ENCODE data around the gene GNG14.
A peak's percentile ranks its signal among the peaks of the same experiment; 100 is the strongest.
"Not testable (repeated sequence)": the region's sequence is repeated elsewhere in the genome, so short reads cannot be mapped to it uniquely, and the experiment has no call there.

The GNG14 gene

GRCh38 chr19:12687496-12688196, at the start of gene GNG14:
Gene GNG14, plus strand, starts transcription at chr19:12687998. Its CDS starts 51 bp downstream, at chr19:12688049.
- no peak for DNase-seq

DNA sequence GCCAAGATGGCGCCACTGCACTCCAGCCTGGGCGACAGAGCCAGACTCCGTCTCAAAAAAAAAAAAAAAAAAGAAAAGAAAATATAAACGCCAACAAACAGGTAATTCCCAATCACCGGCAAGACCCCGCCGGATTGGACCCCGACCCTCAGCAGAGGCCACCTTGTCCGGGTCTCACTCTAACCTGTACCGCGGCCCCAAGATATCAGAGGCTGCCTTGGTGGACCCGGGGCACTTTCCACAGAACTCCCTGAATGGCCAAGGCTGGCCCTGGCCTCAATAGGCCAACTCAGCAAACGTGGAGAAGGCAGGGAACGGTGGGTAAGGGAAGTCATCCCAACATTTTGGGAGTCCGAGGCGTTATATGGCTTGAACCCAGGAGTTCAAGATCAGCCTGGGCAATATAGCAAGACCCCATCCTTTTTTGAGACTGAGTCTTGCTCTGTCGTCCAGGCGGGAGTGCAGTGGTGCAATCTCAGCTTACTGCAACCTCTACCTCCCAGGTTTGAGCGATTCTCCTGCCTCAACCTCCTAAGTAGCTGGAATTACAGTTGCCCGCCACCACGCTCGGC, 49.1 kb upstream of the GNG14 start:
- no peak for DNase-seq

DNA sequence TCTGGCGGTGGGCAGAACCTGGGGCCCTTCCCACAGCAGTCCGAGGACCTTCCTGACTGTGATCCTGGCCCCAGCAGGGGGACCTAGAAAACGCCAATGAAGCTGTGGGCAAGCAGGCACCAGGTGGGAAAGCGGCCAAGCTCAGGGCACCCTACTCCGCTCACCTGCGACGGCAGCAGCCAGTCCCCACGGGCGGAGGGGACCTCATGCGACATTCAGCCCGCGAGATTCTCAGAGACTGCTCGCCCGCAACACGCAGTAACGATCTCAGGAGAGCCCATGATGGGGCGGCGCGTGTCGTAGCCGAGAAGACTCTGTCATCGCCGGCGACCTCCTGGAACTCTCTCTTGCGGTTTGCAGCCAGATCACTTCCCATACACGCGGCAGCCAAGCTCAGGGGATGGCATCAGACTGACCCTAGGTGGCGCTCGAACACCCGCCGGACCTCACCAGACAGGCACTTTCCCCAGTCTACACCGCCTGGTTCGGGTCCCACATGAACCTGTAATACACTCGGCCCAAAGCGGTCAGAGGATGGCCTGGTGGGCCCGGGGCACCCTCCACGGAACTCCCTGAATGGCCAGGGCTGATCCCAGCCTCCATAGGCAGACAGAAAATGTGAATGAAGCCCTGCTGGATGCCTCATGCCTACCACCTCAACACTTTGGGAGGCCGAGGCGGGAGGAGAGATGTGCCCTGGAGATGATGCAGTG, 47.7 kb upstream of the GNG14 start:
- DNase-seq, result peak; percentile 84 to 88

DNA sequence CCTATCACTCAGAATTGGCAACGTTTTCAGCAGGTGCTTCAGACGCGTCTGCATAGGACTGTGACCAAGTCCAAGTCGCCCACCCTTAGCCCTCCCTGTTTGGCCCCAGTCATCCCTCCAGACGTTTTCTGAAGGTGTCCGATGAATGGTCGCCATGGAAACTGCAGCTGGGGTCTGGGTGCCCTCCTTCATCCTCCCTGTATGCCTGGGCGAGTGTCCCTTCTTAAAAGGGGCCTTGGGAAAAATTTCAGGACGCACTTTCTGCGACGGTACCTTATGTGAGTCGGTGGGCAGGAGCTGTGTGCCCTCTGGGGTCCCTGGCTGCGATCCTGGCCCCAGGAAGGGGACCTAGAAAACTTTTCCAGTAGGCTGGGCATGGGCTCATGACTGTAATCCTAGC, 46.3 kb upstream of the GNG14 start:
- DNase-seq, result no peak

DNA sequence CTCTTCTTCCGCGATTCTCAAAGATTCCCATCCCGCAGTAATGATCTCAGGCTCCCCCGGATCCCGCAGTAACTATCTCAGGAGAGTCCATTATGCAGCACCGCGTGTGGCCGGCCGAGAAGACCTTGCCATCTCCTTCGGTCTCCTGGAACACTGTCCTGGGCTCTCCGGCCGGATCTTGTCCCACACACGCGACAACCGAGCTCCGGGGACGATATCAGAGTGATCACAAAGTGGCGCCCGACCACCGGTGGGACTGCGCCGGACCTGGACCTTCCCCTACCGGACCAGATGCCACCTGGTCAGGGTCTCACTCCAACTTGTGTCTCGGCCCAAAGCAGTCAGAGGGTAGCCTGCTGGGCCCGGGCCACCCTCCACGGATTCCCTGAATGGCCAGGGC, 45.3 kb upstream of the GNG14 start:
- no peak for DNase-seq

- DNase-seq, result not testable (repeated sequence)
Measured at GRCh38 chr19:12643716-12644115, 44.1 kb upstream of the GNG14 start.

DNA sequence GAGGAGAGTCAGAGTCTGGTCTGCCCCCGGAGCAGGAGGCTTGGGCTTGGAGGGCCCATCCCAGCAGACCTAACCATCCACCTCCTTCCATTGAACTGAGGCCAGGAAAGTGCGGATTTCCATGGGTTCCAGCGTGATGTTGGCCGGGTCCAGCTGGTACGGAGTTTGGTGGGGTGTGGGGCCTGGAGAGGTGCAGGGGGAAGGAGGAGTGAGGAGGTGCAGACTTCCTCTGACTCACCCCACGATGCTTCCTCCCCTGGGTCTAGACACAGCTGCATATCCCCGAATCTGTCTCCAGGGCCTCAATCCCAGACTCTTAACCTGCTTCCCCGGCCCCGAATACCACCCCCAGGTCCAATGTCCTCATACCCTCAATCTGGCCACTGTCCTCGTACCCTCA, 41.2 kb upstream of the GNG14 start:
- no peak for DNase-seq

DNA sequence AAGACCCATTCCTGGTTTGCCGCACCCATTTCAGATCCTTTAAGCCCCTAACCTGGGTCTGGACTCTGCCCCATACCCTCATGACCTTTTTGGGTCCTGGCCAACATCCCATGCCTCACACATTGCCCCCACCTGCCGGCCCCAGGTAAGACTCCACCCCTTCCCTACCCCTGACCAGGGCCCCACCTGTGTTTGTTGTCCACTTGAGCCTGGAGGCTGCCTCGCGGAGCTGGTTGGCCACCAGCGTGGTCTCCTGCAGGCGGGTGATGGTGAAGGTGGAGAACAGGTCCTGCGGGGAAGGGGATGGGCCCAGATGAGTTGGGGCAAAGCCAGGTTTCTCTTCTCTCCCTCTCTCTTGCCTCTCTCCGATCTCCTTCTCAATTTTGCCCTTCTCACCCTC, 40.8 kb upstream of the GNG14 start:
- no peak for DNase-seq

DNA sequence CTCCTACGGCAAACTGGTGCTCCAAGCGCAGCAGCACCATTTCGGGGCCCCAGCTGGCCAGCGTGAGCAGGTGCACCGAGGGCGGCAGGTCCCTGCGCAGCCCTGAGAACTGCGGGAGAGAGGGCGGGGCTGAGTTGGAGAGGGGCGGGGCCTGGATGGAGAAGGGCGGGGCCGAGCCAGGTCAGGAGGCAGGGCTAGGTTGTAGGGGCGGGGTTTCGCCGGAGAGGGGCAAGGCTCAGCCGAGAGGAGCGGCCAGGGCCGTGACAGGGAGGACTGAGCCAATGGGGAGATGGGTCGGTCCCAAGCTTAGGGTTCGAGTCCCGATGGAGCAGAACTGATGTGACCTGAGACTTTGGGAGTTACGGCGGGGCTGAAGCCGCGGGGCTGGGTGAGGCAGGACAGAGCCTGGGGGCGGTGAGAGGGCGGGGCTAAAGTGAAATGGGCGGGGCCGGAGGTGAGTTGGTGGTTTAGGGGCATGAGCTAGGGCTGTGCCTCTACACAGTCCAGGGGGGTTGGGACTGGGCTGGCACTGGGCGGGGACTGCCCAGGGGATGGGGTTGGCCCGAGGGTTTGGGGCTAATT, 40.2 kb upstream of the GNG14 start:
- DNase-seq, result peak; percentile 35 to 56

- DNase-seq, result no peak
Measured at GRCh38 chr19:12648088-12648487, 39.7 kb upstream of the GNG14 start.

- DNase-seq, result no peak
Measured at GRCh38 chr19:12649941-12650340, 37.9 kb upstream of the GNG14 start.

DNA sequence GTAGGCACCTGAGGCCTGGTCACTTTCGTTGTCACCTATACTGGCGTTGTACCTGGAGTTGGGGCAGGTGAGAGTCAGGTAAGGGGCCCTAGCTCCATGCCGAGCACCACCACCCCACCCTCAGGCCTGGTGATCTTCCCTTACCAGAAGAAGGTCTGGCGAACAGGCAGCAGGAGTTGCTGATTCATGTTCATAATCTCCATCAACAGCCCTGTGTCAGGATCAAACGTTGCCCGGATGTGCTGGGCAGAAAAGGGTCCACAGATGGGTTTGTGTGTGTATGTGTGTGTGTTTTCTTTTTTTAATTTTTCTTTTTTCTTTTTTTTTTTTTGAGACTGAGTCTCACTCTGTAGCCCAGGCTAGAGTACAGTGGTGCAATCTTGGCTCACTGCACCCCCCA, 35.6 kb upstream of the GNG14 start:
- DNase-seq, result no peak

DNA sequence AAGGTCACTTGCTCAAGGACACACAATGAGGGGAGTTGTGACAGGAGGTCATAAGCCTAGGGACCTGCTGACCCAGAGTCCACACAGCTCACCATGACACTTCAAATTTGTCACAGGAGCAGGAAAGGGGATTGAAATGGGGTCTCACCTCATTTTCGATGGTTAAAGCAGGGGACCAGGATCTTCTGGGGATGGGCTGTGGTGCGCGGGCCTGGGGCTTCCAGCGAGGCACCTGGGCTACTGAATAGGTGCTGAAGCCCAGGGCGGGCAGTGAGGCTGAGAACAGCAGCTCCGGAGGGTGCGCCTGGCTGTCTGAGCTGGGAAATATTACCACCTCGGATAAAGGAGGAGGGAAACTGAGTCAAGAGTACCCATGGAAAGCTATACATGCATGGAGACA, 32.3 kb upstream of the GNG14 start:
- no peak for DNase-seq

DNA sequence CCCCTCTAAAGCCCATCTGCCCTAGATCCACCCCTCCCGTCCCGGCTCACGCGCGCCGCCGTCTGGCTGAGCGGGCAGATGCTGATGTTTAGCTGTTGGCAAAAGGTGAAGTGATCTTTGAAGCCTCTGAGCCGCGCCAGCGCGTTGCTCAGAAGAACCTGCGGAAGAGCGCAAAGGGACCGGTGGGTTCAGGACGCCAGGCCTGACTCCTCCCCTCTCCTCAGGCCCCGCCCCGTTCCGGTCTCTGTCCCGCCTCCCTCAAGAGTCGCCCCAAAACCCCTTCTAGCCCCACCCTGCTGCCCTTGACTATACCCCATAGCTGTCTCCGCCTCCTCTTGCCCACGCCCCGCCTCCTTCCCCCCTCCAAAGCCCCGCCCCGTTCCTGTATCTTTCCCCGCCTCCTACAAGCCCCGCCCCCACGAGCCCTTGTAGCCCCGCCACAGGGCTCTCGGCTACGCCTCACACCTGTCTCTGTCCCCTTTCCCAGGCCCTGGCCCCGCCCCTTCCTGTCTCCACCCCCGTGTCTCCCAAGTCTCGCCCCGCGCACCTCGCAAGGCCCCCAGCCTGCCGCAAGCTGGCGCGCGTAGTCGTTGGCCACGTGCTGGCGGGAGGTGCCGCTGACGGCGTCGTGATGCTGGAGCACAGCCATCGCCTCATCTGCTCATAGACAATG, 30.8 kb upstream of the GNG14 start:
- DNase-seq, result no peak

GRCh38 chr19:12657966-12658365, 29.8 kb upstream of the GNG14 start:
- DNase-seq, result no peak

DNA sequence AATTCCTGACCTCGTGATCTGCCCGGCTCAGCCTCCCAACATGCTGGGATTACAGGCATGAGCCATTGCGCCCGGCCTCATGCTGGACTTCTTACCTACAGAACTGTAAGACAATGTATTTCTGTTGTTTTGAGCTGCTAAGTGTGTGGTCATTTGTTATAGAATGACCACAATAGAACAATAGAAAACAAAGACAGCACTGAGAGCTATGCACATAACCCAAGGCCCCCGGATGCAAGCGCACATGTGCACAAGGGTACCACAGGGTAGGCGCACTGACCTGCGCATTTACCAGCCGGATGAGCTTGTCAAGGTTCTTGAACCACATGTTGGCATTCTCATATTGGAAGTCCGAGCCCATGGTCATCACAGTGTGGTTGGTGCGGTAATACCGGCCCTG, 26.8 kb upstream of the GNG14 start:
- no peak for DNase-seq

DNA sequence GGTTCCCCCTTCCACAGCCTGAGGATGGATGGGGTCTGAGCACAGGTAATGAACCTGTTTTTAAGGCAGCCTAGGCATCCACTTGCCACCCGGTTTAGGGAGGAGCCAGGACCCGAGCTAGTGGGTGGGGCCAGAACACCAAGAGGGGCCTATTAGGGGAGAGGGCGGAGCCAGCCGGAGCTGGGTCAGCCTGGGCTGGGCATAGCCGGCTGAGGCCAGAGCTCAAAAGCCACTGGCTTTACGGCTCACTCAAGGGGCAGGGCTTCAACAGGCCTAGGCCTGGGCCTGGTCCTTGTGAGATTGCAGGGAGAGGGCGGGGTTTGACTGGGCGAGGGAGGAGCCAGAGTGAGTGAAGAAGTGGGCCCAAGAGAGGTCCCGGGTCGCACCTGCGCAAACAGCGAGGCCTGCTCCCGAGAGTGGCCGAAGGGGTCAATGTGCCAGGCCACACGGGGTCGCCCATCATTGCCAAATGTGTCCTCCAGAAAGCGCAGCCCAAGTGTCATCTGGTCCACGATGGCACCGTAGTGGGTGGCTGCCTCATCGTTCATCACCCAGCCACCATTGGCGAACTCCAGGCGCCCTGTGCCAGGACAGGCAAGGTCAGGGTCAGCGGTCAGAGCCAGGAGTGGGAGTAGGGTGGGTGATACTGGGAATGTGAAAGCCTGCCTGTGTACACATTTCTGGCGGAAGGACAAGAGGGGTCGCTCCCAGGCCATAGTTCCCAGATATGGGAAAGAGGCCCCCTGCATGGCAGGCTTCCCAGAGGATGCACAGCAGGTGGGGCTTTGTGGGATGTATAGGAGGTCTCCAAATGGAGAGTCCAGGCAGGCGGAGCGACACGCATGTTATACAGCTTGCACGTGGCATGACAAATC, 23.2 kb upstream of the GNG14 start:
- DNase-seq, result no peak

GRCh38 chr19:12665281-12665573, 22.6 kb upstream of the GNG14 start:
- DNase-seq, result peak; percentile 63 to 83

GRCh38 chr19:12665671-12666264, 22.0 kb upstream of the GNG14 start:
- peak in 1 of 2 donors; percentile 31 for DNase-seq

DNA sequence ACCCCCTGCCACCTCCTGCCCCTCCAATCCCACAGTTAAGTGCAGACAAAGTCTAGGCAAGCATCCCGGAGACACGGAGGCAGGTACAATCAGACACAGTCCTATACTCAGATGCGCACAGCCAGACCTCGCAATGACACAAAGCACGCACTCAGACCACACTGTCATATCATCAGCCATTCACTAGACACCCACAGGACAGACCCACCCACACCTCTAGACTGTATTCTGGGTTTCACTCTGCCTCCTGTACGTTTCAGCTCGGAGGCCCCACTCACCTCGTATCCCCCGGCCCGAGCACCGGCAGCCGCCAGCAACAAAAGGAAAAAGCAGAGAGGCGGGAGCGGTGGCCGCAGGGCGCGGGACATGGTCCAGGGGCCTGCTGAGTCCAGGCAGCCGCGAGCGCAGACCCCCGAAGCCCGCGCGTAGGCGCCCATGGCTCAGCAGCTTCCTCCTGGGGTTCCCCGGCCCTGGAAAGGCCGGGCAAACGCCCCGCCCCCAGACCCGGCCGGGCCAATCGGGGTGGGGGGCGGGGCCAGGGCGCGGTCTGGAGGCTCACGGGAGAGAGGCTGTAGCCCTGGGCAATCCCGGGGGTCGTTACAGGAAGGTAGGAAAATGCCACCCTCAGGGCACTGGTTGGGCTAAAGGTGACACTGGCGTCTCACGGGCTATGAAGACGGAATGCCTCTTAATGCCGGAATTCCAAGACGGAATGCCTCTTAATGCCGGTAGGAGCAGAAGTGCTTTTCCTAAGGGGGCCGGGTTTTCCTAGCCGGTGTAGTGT, 21.3 kb upstream of the GNG14 start, which contains the start of the genes MAN2B1 and WDR83:
Gene MAN2B1, minus strand, starts transcription at position 478 of the 784 bp plus-strand sequence. Its CDS starts 41 bp downstream, at position 437.
Gene WDR83, plus strand, starts transcription at position 543 of the 784 bp plus-strand sequence. CDS start 2,984 bp downstream, outside the sequence.
- DNase-seq, result peak; percentile 82 to 85
